ENCODE data around the gene BRI3BP.

The BRI3BP gene

GRCh38 chr12:125079084-125079483 is 85.6 kb downstream of the BRI3BP start:
- no peak overlapping the region for H3K27ac ChIP-seq (replicated peaks)
- no peak for DNase-seq (ENCODE audit: low read depth in 1 of 2, low spot score in 1 of 2)
- no peaks in the 10 kb centered on the region for H3K27me3 ChIP-seq (ENCODE audit: insufficient read depth, poor library complexity, severe bottlenecking)
- no peak overlapping the region for H3K4me3 ChIP-seq (replicated peaks; ENCODE audit: insufficient read depth, low read length)
- TF ChIP-seq POLR2AphosphoS5 (IDR thresholded peaks at IDR 0.05; ENCODE audit: low read depth), result no peak
- TF ChIP-seq REST (IDR thresholded peaks at IDR 0.05; ENCODE audit: insufficient replicate concordance, low read depth), result no peak
- no peak for TF ChIP-seq GABPA (IDR thresholded peaks at IDR 0.05; ENCODE audit: low read depth)
- no peak for TF ChIP-seq CTCF (IDR thresholded peaks at IDR 0.05; ENCODE audit: insufficient read depth, low read length)
- TF ChIP-seq SPI1 (IDR thresholded peaks at IDR 0.05; ENCODE audit: borderline replicate concordance, low read depth), result no peak

- Histone ChIP-seq H3K27ac (replicated peaks) (no peak overlapping the region), H3K27me3 (ENCODE audit: insufficient read depth, poor library complexity, severe bottlenecking) (no peaks in the 10 kb centered on the region), H3K4me3 (replicated peaks; ENCODE audit: insufficient read depth, low read length) (no peak overlapping the region)
- no peak for TF ChIP-seq GABPA (IDR thresholded peaks at IDR 0.05; ENCODE audit: low read depth)
- no peak for TF ChIP-seq SPI1 (IDR thresholded peaks at IDR 0.05; ENCODE audit: borderline replicate concordance, low read depth)
- no peak for TF ChIP-seq POLR2AphosphoS5 (IDR thresholded peaks at IDR 0.05; ENCODE audit: low read depth)
- TF ChIP-seq CTCF (IDR thresholded peaks at IDR 0.05; ENCODE audit: insufficient read depth, low read length), result no peak
- TF ChIP-seq REST (IDR thresholded peaks at IDR 0.05; ENCODE audit: insufficient replicate concordance, low read depth), result no peak
- DNase-seq (ENCODE audit: low read depth in 1 of 2, low spot score in 1 of 2), result no peak
These were observed 86.5 kb downstream of the BRI3BP start for GRCh38 chr12:125079648-125080645.

All from HL-60 (cell line).